ENCODE results near the gene CDH7. TPM values are rescaled to one million over a fixed set of nuclear protein-coding genes. Genes with fewer than 3 reads are reported as not detected.

Gene CDH7
- total RNA-seq, 4 donors from 2014 or later = 0.13 to 0.15 TPM; not detected in 2

DNA sequence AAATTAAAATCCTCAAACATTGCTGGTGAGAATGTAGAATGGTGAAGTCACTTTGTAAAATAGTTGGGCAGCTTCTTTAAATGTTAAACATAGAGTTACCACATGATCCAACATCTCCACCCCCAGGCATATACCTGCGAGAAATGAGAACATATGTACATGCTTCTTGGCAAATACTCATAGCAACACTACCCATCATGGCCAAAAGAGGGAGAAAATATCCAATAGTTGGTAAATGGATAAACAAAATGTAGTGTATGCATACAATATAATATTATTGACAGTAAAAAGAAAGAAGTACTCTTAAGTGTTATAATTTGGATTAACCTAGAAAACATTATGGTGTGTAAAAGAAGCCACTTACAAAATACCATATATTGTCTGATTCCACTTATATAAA, 185.9 kb downstream of the CDH7 start:
- no peak for DNase-seq (ENCODE audit: low spot score in 2 of 2)
- H3K4me3 ChIP-seq (ENCODE audit: low read depth, poor library complexity, severe bottlenecking) = no peak overlapping the region
- intact Hi-C loops (cut with DNase I; ENCODE audit: low total_unique reads) = no loop called here
- WGBS, 2 donors = 44 to 46% methylated on average over 1 of the region's 1 CpG
- TF ChIP-seq, protein P1, sequence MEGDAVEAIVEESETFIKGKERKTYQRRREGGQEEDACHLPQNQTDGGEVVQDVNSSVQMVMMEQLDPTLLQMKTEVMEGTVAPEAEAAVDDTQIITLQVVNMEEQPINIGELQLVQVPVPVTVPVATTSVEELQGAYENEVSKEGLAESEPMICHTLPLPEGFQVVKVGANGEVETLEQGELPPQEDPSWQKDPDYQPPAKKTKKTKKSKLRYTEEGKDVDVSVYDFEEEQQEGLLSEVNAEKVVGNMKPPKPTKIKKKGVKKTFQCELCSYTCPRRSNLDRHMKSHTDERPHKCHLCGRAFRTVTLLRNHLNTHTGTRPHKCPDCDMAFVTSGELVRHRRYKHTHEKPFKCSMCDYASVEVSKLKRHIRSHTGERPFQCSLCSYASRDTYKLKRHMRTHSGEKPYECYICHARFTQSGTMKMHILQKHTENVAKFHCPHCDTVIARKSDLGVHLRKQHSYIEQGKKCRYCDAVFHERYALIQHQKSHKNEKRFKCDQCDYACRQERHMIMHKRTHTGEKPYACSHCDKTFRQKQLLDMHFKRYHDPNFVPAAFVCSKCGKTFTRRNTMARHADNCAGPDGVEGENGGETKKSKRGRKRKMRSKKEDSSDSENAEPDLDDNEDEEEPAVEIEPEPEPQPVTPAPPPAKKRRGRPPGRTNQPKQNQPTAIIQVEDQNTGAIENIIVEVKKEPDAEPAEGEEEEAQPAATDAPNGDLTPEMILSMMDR (IDR thresholded peaks at IDR 0.05) = no peak
- no peak for TF ChIP-seq POLR2A (IDR thresholded peaks at IDR 0.05)

DNA sequence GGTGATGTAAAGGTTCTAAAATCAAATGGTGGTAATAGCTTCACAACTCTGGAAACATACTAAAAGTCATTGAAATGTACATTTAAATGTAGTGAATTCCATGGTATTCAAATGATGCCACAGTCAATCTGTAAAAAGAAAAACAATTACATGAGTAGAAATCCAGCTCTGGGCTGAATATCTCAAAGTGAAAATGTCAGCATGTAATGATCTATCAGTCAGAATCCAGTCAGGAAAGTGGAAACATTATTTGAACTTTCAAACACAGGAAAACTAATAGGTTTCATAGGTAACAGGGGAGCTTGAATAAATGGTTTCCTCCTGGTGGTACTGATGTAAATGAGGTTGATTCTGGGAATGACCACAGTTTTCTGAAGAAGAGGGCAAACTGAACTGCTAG, 186.4 kb downstream of the CDH7 start:
- no peak for DNase-seq (ENCODE audit: low spot score in 2 of 2)
- TF ChIP-seq, protein P1 (IDR thresholded peaks at IDR 0.05) = no peak
- TF ChIP-seq POLR2A (IDR thresholded peaks at IDR 0.05) = no peak
- H3K4me3 ChIP-seq (ENCODE audit: low read depth, poor library complexity, severe bottlenecking) = no peak overlapping the region
- intact Hi-C loops (cut with DNase I; ENCODE audit: low total_unique reads) = no loop called here

DNA sequence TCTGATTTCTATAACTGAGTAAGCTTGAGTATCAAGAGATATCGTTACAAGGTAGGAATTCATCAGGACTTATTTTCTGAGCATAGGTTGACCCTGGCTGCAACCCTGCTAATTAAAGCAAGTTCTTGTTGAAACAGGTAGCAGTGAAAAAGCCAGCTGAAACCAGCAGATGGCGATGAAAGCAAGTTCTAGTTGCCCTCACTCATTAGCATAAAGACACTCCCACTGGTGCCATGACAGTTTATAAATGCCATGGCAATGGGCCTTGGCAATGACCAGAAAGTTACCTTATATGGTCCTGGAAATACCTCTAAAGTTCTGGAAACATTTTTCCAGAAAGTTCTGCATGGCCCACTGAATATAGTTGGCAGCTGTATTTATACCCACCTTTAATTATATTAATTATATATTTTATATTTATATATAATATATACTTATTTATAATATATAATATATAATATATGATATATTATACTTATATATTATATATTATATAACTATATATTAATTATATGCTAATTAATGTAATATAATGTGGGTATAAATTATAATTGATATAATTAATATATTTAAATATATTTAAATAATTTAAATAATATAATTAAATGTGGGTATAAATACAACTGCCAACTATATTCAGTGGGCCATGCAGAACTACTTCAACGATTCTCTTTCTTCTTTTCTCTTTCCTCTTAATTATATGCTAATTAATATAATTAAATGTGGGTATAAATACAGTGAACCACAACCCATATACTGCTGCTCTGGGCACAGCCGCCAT, 188.0 kb downstream of the CDH7 start:
- WGBS, 2 donors = 75 to 84% methylated on average over 4 of the region's 4 CpGs
- DNase-seq (ENCODE audit: low spot score in 2 of 2) = no peak
- no peak for TF ChIP-seq POLR2A (IDR thresholded peaks at IDR 0.05)
- TF ChIP-seq, protein P1 (IDR thresholded peaks at IDR 0.05) = no peak

More for the DNA sequence above, 188.0 kb downstream of the CDH7 start:
- intact Hi-C loops (cut with DNase I; ENCODE audit: low total_unique reads) = no loop called here
- H3K4me3 ChIP-seq (ENCODE audit: low read depth, poor library complexity, severe bottlenecking) = no peak overlapping the region
